Measurements from ENCODE around the gene GP5. TPM values are rescaled to one million over a fixed set of nuclear protein-coding genes. Genes with fewer than 3 reads are reported as not detected.
A peak's percentile ranks its signal among the peaks of the same experiment; 100 is the strongest.

GP5 gene
- total and polyA plus RNA-seq, 7 experiments from 2014 or later, result 1.4 to 11.3 (median 6.2) TPM

- peaks cover 0 to 4% (median 0%) of the 10 kb centered on the region in 11 donors for H3K9me3 Mint-ChIP-seq
- Histone ChIP-seq H3K4me1 (ENCODE audit: control insufficient read depth in 2 of 2, insufficient read depth in 2 of 2, low read length in 2 of 2) (peaks cover 4 to 19% of the 10 kb centered on the region in 2 donors), H3K4me3 (ENCODE audit: low read length) (no peak overlapping the region), H3K9me3 (ENCODE audit: control insufficient read depth in 2 of 3, low read length in 3 of 3) (no peaks in the 10 kb centered on the region), H3K27me3 (ENCODE audit: control insufficient read depth in 2 of 2, insufficient read depth in 2 of 2, low read length in 2 of 2) (no peaks in the 10 kb centered on the region), H3K27ac (ENCODE audit: low read depth, low read length) (no peak overlapping the region), H3K36me3 (ENCODE audit: control insufficient read depth in 2 of 3, insufficient read depth in 3 of 3, low read length in 3 of 3) (no peaks in the 10 kb centered on the region)
- H3K27ac Mint-ChIP-seq, result no peak overlapping the region
- ChIA-PET CTCF (interaction anchor here (0.5 to 15.5 kb wide), 3 partner anchors 39 to 62 kb away, joined by 3 to 256 read pairs (median 5); partner anchors contain the start of gene CPN2), POLR2A (no interaction called here)
- peaks cover 0 to 18% (median 0%) of the 10 kb centered on the region in 5 donors for H3K27me3 Mint-ChIP-seq
- peaks cover 0 to 8% (median 0%) of the 10 kb centered on the region in 5 donors for H3K36me3 Mint-ChIP-seq
- intact Hi-C loops (cut with micrococcal nuclease), result loop anchor here (5.0 to 10.0 kb wide), 3 partner anchors 625 to 1837 kb away; no protein-coding TSS in a partner anchor
- ATAC-seq (no peak), DNase-seq (no peak)
- H3K4me3 Mint-ChIP-seq, result no peak overlapping the region
- peaks cover 22 to 42% (median 31%) of the 10 kb centered on the region in 7 donors for H3K4me1 Mint-ChIP-seq
Measured at GRCh38 chr3:194401868-194402329, 2.8 kb upstream of the GP5 start.

DNA sequence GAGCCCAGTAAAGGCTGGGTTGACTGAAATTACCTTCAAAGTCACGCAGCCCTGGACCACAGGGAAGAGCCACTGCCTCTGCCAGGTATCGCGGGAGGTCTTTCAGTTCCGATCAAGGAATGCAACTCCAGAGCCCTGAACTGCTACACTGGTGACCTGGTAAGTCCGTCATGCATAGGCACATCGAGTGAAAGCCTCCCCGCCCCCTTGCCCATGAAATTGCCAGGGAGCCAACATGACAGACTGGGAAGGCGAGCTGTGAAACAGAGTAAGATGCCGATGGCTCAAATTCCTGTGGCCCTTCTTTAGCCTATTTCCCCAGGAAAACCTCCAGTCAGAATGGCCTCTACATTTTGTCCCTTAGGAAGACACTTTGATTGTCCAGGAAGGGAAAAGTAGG is 2.3 kb upstream of the GP5 start:
- Histone ChIP-seq H3K9me3 (ENCODE audit: control insufficient read depth in 2 of 3, low read length in 3 of 3) (no peaks in the 10 kb centered on the region), H3K4me1 (ENCODE audit: control insufficient read depth in 2 of 2, insufficient read depth in 2 of 2, low read length in 2 of 2) (peaks cover 4 to 19% of the 10 kb centered on the region in 2 donors), H3K27ac (ENCODE audit: low read depth, low read length) (no peak overlapping the region), H3K4me3 (ENCODE audit: low read length) (no peak overlapping the region), H3K27me3 (ENCODE audit: control insufficient read depth in 2 of 2, insufficient read depth in 2 of 2, low read length in 2 of 2) (no peaks in the 10 kb centered on the region), H3K36me3 (ENCODE audit: control insufficient read depth in 2 of 3, insufficient read depth in 3 of 3, low read length in 3 of 3) (no peaks in the 10 kb centered on the region)
- peaks cover 22 to 44% (median 31%) of the 10 kb centered on the region in 7 donors for H3K4me1 Mint-ChIP-seq
- ATAC-seq, result no peak
- peaks cover 0 to 8% (median 0%) of the 10 kb centered on the region in 5 donors for H3K36me3 Mint-ChIP-seq
- H3K9me3 Mint-ChIP-seq, result peaks cover 0 to 4% (median 0%) of the 10 kb centered on the region in 11 donors
- no peak overlapping the region for H3K4me3 Mint-ChIP-seq
- intact Hi-C loops (cut with micrococcal nuclease), result loop anchor here (5.0 to 10.0 kb wide), 3 partner anchors 624 to 1837 kb away; no protein-coding TSS in a partner anchor
- CTCF ChIA-PET, result interaction anchor here (15.5 kb wide), 1 partner anchor 61 kb away, joined by 256 read pairs; no protein-coding TSS in a partner anchor
- no peak for DNase-seq
- H3K27me3 Mint-ChIP-seq, result peaks cover 0 to 18% (median 0%) of the 10 kb centered on the region in 5 donors
- POLR2A ChIA-PET, result no interaction called here
- H3K27ac Mint-ChIP-seq, result no peak overlapping the region

DNA sequence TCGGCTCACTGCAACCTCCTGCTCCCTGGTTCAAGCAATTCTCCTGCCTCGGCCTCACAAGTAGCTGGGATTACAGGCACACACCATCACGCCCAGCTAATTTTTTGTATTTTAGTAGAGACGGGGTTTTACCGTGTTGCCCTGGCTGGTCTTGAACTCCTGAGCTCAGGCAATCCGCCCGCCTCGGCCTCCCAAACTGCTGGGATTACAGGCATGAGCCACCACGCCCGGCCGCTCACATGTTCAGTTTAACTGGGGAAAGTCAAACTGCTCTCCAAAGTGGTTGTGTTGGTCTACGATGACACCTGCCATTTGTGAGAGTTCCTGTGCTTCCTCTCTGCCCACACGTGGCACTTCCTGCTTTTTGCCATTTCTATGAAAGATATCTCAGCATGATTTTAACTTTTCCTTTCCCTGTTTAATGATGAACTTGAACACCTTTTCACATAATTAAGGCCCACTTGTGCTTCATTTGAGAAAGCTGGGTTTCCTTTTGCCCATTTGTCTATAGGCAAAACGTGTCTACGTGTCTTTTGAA is 877 bp upstream of the GP5 start:
- H3K27me3 ChIP-seq (ENCODE audit: control insufficient read depth in 2 of 2, insufficient read depth in 2 of 2, low read length in 2 of 2), result no peaks in the 10 kb centered on the region
- ChIA-PET POLR2A (interaction anchor here (0.6 kb wide), 1 partner anchor 17 kb away, joined by 3 read pairs; no protein-coding TSS in a partner anchor), CTCF (interaction anchor here (15.5 kb wide), 1 partner anchor 60 kb away, joined by 256 read pairs; no protein-coding TSS in a partner anchor)
- H3K4me1 ChIP-seq (ENCODE audit: control insufficient read depth in 2 of 2, insufficient read depth in 2 of 2, low read length in 2 of 2), result peaks cover 4 to 26% of the 10 kb centered on the region in 2 donors
- peak overlapping the region in 5 of 9 donors; percentile 8 to 93 (median 75) for H3K27ac Mint-ChIP-seq
- peaks cover 0 to 18% (median 0%) of the 10 kb centered on the region in 5 donors for H3K27me3 Mint-ChIP-seq
- peaks cover 0 to 4% (median 0%) of the 10 kb centered on the region in 11 donors for H3K9me3 Mint-ChIP-seq
- ATAC-seq (no peak), DNase-seq (no peak)
- no peak overlapping the region for H3K27ac ChIP-seq (ENCODE audit: low read depth, low read length)
- no peak overlapping the region for H3K4me3 ChIP-seq (ENCODE audit: low read length)
- H3K9me3 ChIP-seq (ENCODE audit: control insufficient read depth in 2 of 3, low read length in 3 of 3), result no peaks in the 10 kb centered on the region
- no peaks in the 10 kb centered on the region for H3K36me3 ChIP-seq (ENCODE audit: control insufficient read depth in 2 of 3, insufficient read depth in 3 of 3, low read length in 3 of 3)
- H3K4me1 Mint-ChIP-seq, result peaks cover 34 to 58% (median 44%) of the 10 kb centered on the region in 7 donors
- H3K4me3 Mint-ChIP-seq, result peak overlapping the region; percentile 22 to 83 (median 57)
- intact Hi-C loops (cut with micrococcal nuclease), result loop anchor here (5.0 to 10.0 kb wide), 5 partner anchors 182 to 1835 kb away; no protein-coding TSS in a partner anchor
- H3K36me3 Mint-ChIP-seq, result peaks cover 0 to 5% (median 0%) of the 10 kb centered on the region in 5 donors

GRCh38 chr3:194397757-194398312 is 1.2 kb downstream of the GP5 start:
- DNase-seq, result peak in 7 of 9 donors; percentile 10 to 55 (median 31)
- peaks cover 0 to 4% (median 0%) of the 10 kb centered on the region in 11 donors for H3K9me3 Mint-ChIP-seq
- Histone ChIP-seq H3K27ac (ENCODE audit: low read depth, low read length) (peak overlapping the region; percentile 81), H3K27me3 (ENCODE audit: control insufficient read depth in 2 of 2, insufficient read depth in 2 of 2, low read length in 2 of 2) (no peaks in the 10 kb centered on the region), H3K9me3 (ENCODE audit: control insufficient read depth in 2 of 3, low read length in 3 of 3) (no peaks in the 10 kb centered on the region), H3K4me1 (ENCODE audit: control insufficient read depth in 2 of 2, insufficient read depth in 2 of 2, low read length in 2 of 2) (peaks cover 4 to 26% of the 10 kb centered on the region in 2 donors), H3K36me3 (ENCODE audit: control insufficient read depth in 2 of 3, insufficient read depth in 3 of 3, low read length in 3 of 3) (no peaks in the 10 kb centered on the region), H3K4me3 (ENCODE audit: low read length) (peak overlapping the region; percentile 73)
- POLR2A ChIA-PET, result interaction anchor here (0.5 to 2.6 kb wide), 19 partner anchors 9 to 1920 kb away, joined by 3 to 12 read pairs (median 5); partner anchors contain the start of genes DYNLT2B and HES1
- peaks cover 34 to 64% (median 47%) of the 10 kb centered on the region in 7 donors for H3K4me1 Mint-ChIP-seq
- peak; percentile 14 for ATAC-seq
- peaks cover 0 to 21% (median 0%) of the 10 kb centered on the region in 5 donors for H3K27me3 Mint-ChIP-seq
- CTCF ChIA-PET, result interaction anchor here (0.6 to 15.5 kb wide), 5 partner anchors 9 to 89 kb away, joined by 3 to 256 read pairs (median 3); no protein-coding TSS in a partner anchor
- peaks cover 0 to 7% (median 0%) of the 10 kb centered on the region in 5 donors for H3K36me3 Mint-ChIP-seq
- peak overlapping the region; percentile 86 to 98 (median 91) for H3K4me3 Mint-ChIP-seq
- H3K27ac Mint-ChIP-seq, result peak overlapping the region; percentile 87 to 98 (median 90)
- intact Hi-C loops (cut with micrococcal nuclease), result loop anchor here (1.0 to 10.0 kb wide), 7 partner anchors 65 to 1137 kb away; partner anchors contain the start of gene HES1 (in 1 of the 2)

GRCh38 chr3:194396859-194397756 is 2.0 kb downstream of the GP5 start:
- Mint-ChIP-seq H3K27ac (peak overlapping the region; percentile 87 to 98 (median 90)), H3K9me3 (peaks cover 0 to 6% (median 0%) of the 10 kb centered on the region in 11 donors), H3K4me1 (peaks cover 34 to 64% (median 47%) of the 10 kb centered on the region in 7 donors), H3K4me3 (peak overlapping the region; percentile 86 to 98 (median 91)), H3K27me3 (peaks cover 0 to 21% (median 0%) of the 10 kb centered on the region in 5 donors), H3K36me3 (peaks cover 0 to 9% (median 0%) of the 10 kb centered on the region in 5 donors)
- Histone ChIP-seq H3K9me3 (ENCODE audit: control insufficient read depth in 2 of 3, low read length in 3 of 3) (no peaks in the 10 kb centered on the region), H3K4me1 (ENCODE audit: control insufficient read depth in 2 of 2, insufficient read depth in 2 of 2, low read length in 2 of 2) (peaks cover 4 to 26% of the 10 kb centered on the region in 2 donors), H3K27me3 (ENCODE audit: control insufficient read depth in 2 of 2, insufficient read depth in 2 of 2, low read length in 2 of 2) (no peaks in the 10 kb centered on the region), H3K27ac (ENCODE audit: low read depth, low read length) (peak overlapping the region; percentile 81), H3K36me3 (ENCODE audit: control insufficient read depth in 2 of 3, insufficient read depth in 3 of 3, low read length in 3 of 3) (no peaks in the 10 kb centered on the region), H3K4me3 (ENCODE audit: low read length) (peak overlapping the region; percentile 73)
- ATAC-seq (peak; percentile 58), DNase-seq (peak; percentile 42 to 69 (median 58))
- intact Hi-C loops (cut with micrococcal nuclease), result loop anchor here (1.0 to 10.0 kb wide), 11 partner anchors 7 to 1138 kb away; partner anchors contain the start of genes ATP13A3 (in 1 of the 2) and HES1 (in 1 of the 2)
- CTCF ChIA-PET, result interaction anchor here (0.6 to 15.5 kb wide), 5 partner anchors 10 to 88 kb away, joined by 3 to 256 read pairs (median 3); no protein-coding TSS in a partner anchor
- POLR2A ChIA-PET, result interaction anchor here (0.5 to 2.6 kb wide), 20 partner anchors 8 to 1920 kb away, joined by 3 to 12 read pairs (median 5); partner anchors contain the start of genes DYNLT2B and HES1

Measured in naive thymus-derived CD4-positive, alpha-beta T cell (primary cell).